MV-4-11 (cell line): ENCODE results near the gene CCDC74B.
"Not testable (repeated sequence)": the region's sequence is repeated elsewhere in the genome, so short reads cannot be mapped to it uniquely, and the experiment has no call there.

ENCODE experiments used
- DNase-seq: peaks from one replicate; lab custom pipeline; 2025; lab: John Stamatoyannopoulos, UW

The CCDC74B gene

DNA sequence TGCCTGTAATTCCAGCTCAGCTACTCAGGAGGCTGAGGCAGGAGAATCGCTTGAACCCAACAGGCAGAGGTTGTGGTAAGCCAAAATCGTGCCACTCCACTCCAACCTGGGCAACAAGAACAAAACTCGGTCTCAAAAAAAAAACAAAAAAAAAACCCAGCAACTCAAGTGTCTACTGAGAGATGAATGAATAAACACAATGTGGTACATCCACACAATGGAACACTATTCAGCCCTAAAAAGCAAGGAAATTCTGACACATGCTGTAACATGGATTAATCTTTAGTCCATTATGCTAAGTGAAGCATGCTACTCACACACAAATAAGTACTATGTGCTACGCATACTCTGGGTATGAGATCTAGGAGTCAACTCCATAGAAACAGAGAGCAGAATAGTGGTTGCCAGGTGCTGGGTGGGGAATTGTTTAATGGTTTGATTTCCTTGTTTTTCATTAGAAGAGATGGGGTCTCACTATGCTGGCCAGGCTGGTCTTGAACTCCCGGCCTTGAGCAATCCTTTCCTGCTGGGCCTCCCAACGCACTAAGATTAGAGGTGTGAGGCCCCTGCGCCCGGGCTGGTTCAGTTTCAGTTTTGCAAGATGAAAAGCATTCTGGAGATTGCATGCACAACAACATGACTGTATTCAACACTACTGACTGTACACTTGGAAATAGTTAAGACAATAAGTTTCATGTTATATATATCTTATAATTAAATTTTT lies 20.5 kb upstream of the CCDC74B start:
- no peak for DNase-seq

DNA sequence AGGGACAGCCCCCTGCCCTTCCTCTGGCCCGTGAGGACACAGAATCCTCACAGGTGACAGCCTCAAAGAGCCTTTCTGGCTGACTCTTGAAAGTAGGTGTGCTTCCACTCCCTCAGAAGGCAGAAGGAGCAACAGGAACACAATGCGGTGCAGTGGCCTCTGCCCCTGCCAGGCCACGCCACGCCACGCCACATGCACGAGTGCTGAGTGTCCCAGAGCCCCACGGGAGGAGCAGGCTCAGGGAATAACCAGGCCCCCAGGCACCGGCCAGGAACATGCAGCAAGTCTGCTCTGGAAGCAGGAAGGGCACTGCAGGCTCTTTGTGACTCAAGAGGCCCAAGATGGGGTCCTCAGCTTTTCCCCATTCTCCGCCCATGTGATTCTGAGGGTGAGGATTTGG lies 18.1 kb upstream of the CCDC74B start:
- no peak for DNase-seq

DNA sequence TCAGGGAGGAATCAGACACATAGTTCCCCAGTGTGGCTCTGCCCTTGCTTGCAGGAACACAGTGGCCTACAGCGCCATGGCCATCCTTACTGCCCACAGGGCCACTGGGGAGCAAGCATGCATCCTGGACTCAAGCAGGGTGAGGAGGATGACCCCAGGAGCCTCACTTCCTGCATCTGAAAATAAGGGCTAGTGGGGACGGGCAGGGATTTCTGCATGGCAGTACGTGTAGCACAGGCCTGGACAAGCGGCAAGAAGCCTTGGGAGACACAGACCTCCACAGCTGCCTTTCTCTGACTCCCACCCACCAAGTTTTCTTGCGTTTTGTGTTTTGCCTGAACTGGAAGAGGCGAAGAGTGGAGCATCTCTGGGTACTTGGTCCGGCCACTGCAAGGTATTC lies 17.6 kb upstream of the CCDC74B start:
- DNase-seq: not testable (repeated sequence)

DNA sequence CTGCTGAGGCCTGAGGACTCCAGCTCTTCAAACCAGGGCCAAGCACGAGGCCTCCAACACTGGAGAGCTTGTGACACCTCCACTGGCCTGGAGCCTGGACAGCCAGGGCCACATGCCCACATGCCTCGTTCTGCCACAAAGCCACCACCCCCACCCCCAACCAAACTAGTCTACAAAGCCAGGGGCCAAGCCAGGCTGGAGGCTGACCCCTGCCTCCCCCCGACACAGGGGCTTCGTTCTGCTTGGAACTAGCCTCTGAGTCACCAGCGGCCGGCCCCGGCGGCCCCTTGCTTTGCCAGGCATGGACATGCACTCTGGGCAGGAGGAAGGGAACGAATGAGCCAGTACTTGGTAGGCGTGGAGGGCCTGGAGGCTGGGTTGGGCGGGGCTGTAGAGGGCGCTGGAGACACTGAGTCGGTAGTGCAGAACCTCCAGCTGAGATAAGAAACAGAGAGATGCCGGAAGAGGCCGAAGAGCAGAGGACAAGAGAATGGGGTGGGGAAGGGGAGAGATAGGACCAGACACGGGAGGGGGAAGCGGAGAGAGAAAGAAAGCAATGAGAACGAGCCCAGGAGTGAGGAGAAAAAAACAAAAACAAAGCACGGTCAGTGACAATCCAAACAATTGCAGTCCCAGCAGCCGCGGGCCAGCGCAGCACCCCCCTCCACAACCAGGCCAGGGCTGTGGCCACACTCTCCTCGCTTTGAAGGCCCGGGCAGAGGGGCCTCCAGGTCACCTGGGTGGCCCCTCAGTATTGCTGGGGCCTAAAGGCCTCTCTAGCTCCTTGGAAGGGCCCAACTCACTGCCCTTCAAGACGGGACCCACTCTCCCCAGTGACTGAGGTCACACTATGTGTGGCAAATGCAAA lies 16.2 kb upstream of the CCDC74B start:
- not testable (repeated sequence) for DNase-seq

DNA sequence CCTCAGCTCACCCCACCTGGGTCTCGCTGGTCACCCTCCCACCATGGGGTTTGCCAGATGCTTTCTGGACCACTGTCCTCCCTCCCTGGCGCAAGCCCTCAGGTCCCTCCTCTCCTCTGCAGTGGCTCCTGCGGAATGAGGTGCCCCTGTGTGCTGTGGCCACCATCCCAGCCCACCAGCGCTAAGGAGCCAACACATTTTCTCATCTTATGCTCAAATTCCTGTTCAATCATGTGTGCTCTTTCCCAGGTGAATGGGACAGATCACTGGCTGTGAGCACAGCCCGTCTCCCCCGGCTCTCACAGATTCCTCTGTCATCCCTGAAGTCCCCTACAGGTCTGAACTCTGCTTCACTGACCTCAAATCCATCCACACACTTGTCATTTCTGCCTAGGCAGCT lies 15.2 kb upstream of the CCDC74B start:
- DNase-seq: no peak

DNA sequence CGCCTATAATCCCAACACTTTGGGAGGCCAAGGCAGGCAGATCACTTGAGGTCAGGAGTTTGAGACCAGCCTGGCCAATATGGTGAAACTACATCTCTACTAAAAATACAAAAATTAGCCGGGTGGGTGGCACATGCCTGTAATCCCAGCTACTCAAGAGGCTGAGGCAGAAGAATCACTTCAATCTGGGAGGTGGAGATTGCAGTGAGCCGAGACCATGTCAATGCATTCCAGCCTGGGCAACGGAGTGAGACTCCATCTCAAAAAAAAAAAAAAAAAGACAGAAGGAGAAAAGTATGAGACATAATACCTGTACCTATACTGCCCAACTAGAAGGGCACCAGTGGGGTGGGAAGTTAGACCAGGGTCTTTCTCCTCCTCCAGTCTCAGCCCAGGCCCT lies 14.5 kb upstream of the CCDC74B start:
- not testable (repeated sequence) for DNase-seq

DNA sequence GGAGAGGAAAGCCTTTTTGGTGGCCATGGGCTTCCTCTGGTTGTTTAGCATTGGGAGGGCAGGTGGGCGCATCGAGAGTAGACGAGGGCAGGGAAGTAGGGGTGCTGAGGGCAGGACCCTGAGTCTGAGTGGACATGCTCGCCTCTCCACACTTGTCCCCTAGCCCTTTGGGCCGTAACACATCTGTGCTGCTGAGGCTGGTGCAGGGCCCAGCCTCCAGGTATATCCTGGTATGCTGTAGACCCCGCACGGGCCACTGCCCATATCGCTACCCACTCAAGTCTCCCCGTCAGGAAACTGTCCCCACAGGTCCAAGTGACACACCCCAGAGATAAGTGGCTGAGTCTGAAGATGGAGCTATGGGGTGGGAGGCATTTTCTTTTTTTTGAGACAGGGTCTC lies 13.7 kb upstream of the CCDC74B start:
- DNase-seq: no peak

GRCh38 chr2:130157825-130158514 lies 13.1 kb upstream of the CCDC74B start:
- DNase-seq: peak; percentile 87

DNA sequence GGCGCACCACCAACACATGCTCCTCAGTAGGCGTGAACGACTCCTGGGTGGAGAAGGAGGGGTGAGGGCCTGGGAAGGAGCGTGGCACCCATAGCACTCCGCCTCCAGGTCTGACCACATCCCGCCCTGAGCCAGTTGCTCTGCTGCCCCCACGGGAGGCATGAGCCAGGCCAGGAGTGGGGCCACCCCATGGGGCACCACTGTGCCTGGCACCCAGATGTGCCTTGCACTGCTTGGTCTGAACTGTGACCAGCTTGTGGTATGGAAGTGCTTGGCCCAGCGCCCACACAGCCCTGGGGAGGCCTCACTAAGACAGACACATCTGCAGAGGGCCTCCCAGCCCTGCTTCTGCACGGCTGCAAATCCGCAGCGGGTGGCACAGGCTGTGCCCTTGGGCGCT lies 12.4 kb upstream of the CCDC74B start:
- DNase-seq: peak; percentile 40

GRCh38 chr2:130156624-130157004 lies 11.7 kb upstream of the CCDC74B start:
- no peak for DNase-seq

- DNase-seq: peak; percentile 21
Measured at GRCh38 chr2:130155956-130156623, 11.2 kb upstream of the CCDC74B start.

GRCh38 chr2:130154773-130155765 lies 10.2 kb upstream of the CCDC74B start:
- DNase-seq: no peak

GRCh38 chr2:130154423-130154770 lies 9.5 kb upstream of the CCDC74B start:
- DNase-seq: not testable (repeated sequence)

DNA sequence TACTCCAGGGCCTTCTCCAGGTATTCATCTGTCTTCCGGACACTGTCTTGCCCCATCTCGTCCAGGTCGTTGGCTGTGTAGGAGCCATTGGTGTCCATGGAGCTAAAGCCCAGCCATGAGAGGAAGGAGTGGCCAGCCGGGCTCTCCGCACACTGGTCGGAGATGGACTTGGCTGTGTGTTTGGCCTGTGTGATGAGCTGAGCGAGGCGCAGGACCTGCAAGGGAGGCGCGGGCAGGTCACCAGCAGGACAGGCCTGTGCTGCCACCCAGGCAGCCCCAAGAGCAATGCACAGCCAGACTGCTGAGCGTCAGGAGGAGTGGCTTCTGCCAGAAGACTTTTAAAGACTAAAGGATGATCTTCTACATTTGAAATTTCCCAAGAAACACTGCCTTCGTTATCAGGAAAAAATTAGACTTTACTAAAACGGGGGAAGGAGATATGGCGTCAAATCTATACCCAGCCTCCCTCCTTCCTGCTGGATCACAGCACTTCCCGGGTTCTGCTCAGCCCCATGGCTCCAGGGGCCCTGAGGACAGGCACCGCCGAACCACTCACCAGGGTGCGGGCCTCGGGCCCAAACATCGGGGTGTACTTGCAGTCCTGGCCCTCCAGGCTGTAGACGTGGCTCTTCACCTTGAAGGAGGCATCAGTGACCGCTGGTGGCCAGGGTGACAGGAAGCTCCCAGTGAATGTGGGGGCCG lies 9.0 kb upstream of the CCDC74B start:
- DNase-seq: not testable (repeated sequence)

DNA sequence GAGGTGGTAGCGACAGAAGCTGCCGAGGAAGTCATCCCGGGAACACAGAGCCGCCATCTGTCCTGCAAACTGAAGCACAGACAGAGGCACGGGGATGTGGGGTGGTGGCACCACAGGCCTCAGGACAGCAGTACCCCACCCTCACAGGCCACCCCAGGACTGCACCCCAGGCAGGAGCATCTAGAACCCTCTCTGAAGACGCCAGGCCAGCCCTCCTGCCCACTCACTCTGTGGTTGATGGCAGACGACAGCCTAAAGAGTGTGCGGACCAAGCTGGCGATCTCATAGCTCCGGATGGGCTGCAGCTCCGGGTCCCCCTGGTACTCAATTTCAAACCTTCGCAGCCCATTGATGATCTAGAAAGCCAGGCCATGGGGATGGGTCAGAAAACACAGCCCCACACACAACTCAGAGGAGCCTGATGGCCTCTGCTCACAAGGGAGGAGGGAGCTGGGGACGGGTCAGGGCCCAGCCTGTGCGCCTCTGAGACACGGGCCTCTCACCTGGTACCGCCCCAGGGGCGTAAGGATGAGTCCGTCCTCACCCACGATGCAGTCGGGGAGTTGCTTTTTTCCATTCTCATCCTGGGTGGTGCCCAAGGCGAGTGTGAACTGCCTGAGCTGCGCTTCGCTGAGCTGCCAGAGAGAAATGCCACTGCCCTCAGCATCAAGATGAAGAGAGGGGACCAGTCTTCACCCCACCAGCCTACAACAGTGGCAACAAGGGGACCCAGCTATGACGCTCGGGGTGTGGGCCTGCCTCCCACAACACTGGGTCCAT lies 8.1 kb upstream of the CCDC74B start:
- no peak for DNase-seq

GRCh38 chr2:130152136-130152815 lies 7.4 kb upstream of the CCDC74B start:
- not testable (repeated sequence) for DNase-seq

GRCh38 chr2:130151145-130151512 lies 6.2 kb upstream of the CCDC74B start:
- not testable (repeated sequence) for DNase-seq

GRCh38 chr2:130150181-130151144 lies 5.6 kb upstream of the CCDC74B start:
- DNase-seq: no peak
